ENCODE results near the gene FGF12. TPM values are rescaled to one million over a fixed set of nuclear protein-coding genes. Genes with fewer than 3 reads are reported as not detected.

FGF12 gene
- total RNA-seq, 2 donors from 2014 or later, result 0.25 to 0.48 TPM

DNA sequence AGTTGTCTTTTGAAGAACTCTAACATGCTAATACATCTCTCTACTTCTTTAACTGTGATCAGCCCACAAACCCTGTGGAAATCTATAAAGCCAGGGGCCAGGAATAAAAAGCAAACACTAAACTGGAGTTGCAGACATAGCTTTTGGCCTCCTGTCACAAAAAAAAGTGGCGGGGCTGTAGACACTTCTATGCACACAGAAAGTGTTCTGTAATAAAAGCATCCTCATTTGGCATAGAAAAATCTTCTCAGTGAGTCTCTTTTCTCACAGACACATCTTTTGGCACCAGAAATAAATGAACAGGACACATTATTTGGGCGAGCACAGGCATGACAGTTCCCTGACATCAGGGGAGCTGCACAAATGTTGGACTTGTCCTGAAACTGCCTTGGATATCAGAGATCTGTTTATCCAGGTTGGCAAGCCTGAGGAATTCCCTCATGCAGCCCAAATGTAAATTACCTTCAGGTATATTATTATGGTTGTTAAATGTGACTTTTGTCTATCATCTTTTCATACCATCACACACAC lies 355.4 kb downstream of the FGF12 start:
- intact Hi-C loops (cut with DNase I), result no loop called here
- DNase-seq, result no peak
- H3K4me3 ChIP-seq, result no peak overlapping the region
- no peaks in the 10 kb centered on the region for H3K27me3 ChIP-seq
- H3K9ac ChIP-seq (ENCODE audit: low read depth in 2 of 2, low read length in 2 of 2), result no peak overlapping the region
- H3K9me3 ChIP-seq, result no peaks in the 10 kb centered on the region
- H3K4me1 ChIP-seq, result no peaks in the 10 kb centered on the region
- TF ChIP-seq, protein P1, sequence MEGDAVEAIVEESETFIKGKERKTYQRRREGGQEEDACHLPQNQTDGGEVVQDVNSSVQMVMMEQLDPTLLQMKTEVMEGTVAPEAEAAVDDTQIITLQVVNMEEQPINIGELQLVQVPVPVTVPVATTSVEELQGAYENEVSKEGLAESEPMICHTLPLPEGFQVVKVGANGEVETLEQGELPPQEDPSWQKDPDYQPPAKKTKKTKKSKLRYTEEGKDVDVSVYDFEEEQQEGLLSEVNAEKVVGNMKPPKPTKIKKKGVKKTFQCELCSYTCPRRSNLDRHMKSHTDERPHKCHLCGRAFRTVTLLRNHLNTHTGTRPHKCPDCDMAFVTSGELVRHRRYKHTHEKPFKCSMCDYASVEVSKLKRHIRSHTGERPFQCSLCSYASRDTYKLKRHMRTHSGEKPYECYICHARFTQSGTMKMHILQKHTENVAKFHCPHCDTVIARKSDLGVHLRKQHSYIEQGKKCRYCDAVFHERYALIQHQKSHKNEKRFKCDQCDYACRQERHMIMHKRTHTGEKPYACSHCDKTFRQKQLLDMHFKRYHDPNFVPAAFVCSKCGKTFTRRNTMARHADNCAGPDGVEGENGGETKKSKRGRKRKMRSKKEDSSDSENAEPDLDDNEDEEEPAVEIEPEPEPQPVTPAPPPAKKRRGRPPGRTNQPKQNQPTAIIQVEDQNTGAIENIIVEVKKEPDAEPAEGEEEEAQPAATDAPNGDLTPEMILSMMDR (IDR thresholded peaks at IDR 0.05), result no peak
- no peak overlapping the region for H3K27ac ChIP-seq
- H3K36me3 ChIP-seq, result no peaks in the 10 kb centered on the region

DNA sequence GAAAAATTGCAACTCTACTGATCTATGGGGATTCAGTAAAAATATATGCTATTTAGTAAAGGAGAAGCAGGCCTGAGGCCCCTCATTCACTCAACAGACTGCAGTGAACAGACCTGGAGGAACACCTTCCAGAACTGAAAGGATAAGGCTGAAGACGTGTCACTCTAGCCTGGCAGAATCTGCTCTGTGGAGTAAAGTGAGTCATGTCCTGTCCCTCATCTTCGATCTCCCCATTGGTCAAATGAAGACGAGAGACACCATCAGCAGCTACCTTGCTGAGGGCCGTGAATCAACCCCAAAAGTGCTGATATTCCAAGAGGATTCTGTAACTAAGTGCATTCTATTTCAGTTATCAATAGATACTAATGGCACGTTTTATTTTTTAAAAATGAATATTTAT lies 359.7 kb downstream of the FGF12 start:
- intact Hi-C loops (cut with DNase I), result no loop called here
- H3K9ac ChIP-seq (ENCODE audit: low read depth in 2 of 2, low read length in 2 of 2), result no peak overlapping the region

DNA sequence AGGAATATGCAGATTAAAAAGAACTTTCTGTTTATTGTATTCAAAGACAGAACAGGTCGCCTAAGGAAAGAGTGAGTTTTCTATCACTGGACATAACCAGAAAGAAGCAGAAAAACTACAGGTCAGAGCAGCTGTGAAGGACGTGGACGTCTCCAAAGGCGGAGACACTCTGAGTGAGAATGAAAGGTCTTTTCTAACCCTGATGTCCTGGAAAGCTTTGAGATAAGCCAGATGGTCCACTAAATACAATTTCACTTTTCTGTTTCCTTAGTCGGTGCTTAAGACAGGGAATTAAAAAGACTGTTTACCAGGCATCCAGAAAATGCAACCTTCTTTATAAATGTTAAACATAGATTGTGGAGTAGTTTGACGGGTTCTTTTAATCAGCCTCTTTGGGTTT lies 360.4 kb downstream of the FGF12 start:
- H3K4me1 ChIP-seq, result no peaks in the 10 kb centered on the region
- H3K27ac ChIP-seq, result no peak overlapping the region
- H3K27me3 ChIP-seq, result no peaks in the 10 kb centered on the region
- H3K4me3 ChIP-seq, result no peak overlapping the region
- no peaks in the 10 kb centered on the region for H3K9me3 ChIP-seq
- DNase-seq, result no peak
- no peak overlapping the region for H3K9ac ChIP-seq (ENCODE audit: low read depth in 2 of 2, low read length in 2 of 2)
- TF ChIP-seq, protein P1 (IDR thresholded peaks at IDR 0.05), result no peak
- H3K36me3 ChIP-seq, result no peaks in the 10 kb centered on the region
- intact Hi-C loops (cut with DNase I), result no loop called here

More for the DNA sequence above, 359.7 kb downstream of the FGF12 start:
- H3K4me1 ChIP-seq, result no peaks in the 10 kb centered on the region
- H3K9me3 ChIP-seq, result no peaks in the 10 kb centered on the region
- H3K27me3 ChIP-seq, result no peaks in the 10 kb centered on the region
- no peak overlapping the region for H3K4me3 ChIP-seq
- TF ChIP-seq, protein P1 (IDR thresholded peaks at IDR 0.05), result no peak
- DNase-seq, result no peak
- H3K36me3 ChIP-seq, result no peaks in the 10 kb centered on the region
- H3K27ac ChIP-seq, result no peak overlapping the region

DNA sequence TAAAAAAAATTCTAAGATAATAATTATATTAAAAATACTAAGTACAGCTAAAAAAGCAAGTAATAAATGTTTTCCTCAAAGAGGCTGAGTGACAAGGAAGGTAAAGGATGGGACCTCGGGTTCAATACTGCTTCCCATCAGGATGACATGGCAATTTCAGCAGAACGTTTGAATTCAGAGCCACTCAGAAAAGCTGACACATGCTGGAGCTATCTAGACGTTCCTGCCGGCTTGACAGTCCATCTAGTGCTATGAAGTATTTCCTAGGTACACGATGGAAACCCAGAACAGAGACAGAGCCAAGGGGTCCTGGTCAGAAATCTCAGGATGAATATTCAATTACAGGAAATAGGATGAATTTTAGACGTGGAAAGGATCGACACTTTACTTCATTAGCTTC lies 361.8 kb downstream of the FGF12 start:
- DNase-seq, result no peak
- TF ChIP-seq, protein P1 (IDR thresholded peaks at IDR 0.05), result no peak
- Histone ChIP-seq H3K9ac (ENCODE audit: low read depth in 2 of 2, low read length in 2 of 2) (no peak overlapping the region), H3K4me1 (no peaks in the 10 kb centered on the region), H3K9me3 (no peaks in the 10 kb centered on the region), H3K4me3 (no peak overlapping the region), H3K36me3 (no peaks in the 10 kb centered on the region), H3K27me3 (no peaks in the 10 kb centered on the region), H3K27ac (no peak overlapping the region)
- intact Hi-C loops (cut with DNase I), result no loop called here

DNA sequence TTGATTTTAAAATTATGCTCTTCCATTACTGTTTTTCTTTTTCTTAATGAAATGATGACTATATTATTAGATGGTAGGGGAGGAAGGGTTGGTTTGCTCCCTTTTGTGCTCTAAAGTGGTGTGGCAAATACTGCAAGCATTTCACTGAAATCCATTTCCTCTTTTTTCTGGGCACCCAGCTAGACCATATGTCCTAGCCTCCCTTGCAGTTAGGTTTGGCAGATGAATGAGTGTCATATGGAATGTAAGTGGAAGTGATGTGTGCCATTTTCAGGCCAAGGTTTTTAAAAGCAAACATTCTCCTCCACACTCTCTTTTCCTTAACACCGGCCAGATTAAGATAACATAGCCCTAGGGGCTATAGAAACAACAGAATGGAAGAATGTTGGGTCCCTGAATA lies 363.0 kb downstream of the FGF12 start:
- no peak overlapping the region for H3K4me3 ChIP-seq
- no peak overlapping the region for H3K27ac ChIP-seq
- no peaks in the 10 kb centered on the region for H3K27me3 ChIP-seq
- TF ChIP-seq, protein P1 (IDR thresholded peaks at IDR 0.05), result no peak
- intact Hi-C loops (cut with DNase I), result no loop called here
- H3K4me1 ChIP-seq, result no peaks in the 10 kb centered on the region
- no peaks in the 10 kb centered on the region for H3K9me3 ChIP-seq
- no peak for DNase-seq
- no peak overlapping the region for H3K9ac ChIP-seq (ENCODE audit: low read depth in 2 of 2, low read length in 2 of 2)
- no peaks in the 10 kb centered on the region for H3K36me3 ChIP-seq
